Fibroblast of pulmonary artery (primary cell): ENCODE measurements around the gene RAPSN.

Experiments
- DNase-seq: peaks from one replicate; pipeline ENCODE4 v3.0.0-alpha.2; 2010; ENCODE audit warnings: low read depth
- H3K4me3 ChIP-seq: replicated peaks from 2 replicates; pipeline ENCODE4 v1.5.1; 2011; ENCODE audit warnings: low read depth, mild to moderate bottlenecking, control low read depth, low read length, moderate library complexity
- TF ChIP-seq, protein P1 (sequence below): IDR thresholded peaks from 2 replicates; pipeline ENCODE4 v1.5.1; 2011; ENCODE audit warnings: mild to moderate bottlenecking, control low read depth, low read length, inconsistent platforms; ENCODE audit errors: missing control alignments

RAPSN gene

DNA sequence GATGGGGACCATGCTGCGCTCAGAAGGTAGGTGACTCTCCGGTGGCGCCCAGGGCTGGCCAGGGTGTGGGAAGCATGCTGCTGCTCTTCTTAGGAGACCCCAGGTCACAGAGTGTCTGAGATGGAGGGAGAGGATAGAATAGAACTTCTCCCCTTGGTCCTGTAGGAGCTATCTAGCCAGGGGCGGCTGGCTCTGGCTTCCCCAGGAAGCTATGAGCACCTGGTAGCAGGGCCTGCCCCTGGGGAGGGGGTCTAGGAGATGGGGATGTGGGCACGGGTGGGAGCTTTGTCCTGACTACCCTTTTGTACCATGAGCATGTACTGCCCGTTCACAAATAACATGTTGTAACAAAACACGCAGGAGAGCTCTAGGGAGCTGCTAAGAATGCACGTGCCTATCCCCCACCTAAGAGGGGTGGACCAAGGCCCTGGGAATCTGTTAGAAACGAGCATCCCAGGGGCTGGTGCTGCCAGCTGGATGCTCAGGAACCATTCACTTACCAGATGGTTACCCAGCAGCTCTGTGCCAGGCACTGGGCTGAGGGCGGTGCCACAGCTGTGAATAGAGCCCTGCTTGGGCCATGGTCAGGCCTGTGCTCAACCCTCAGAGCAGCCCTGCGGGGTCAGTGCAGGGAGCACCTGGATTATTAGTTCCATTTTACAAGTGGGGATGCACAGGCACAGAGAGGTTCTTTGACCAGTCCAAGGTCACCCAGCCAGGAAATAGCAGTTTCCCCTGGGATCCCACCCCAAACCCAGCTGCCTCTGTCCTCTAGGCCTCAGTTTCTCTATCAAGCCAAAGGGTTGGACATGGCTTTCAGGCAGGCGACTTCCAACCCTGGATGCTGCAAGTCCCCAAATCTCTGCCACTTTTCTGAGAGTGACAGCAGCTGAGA lies 38.3 kb downstream of the RAPSN start:
- no peak for DNase-seq
- TF ChIP-seq, protein P1, sequence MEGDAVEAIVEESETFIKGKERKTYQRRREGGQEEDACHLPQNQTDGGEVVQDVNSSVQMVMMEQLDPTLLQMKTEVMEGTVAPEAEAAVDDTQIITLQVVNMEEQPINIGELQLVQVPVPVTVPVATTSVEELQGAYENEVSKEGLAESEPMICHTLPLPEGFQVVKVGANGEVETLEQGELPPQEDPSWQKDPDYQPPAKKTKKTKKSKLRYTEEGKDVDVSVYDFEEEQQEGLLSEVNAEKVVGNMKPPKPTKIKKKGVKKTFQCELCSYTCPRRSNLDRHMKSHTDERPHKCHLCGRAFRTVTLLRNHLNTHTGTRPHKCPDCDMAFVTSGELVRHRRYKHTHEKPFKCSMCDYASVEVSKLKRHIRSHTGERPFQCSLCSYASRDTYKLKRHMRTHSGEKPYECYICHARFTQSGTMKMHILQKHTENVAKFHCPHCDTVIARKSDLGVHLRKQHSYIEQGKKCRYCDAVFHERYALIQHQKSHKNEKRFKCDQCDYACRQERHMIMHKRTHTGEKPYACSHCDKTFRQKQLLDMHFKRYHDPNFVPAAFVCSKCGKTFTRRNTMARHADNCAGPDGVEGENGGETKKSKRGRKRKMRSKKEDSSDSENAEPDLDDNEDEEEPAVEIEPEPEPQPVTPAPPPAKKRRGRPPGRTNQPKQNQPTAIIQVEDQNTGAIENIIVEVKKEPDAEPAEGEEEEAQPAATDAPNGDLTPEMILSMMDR: no peak
- peak overlapping the region; percentile 86 for H3K4me3 ChIP-seq

DNA sequence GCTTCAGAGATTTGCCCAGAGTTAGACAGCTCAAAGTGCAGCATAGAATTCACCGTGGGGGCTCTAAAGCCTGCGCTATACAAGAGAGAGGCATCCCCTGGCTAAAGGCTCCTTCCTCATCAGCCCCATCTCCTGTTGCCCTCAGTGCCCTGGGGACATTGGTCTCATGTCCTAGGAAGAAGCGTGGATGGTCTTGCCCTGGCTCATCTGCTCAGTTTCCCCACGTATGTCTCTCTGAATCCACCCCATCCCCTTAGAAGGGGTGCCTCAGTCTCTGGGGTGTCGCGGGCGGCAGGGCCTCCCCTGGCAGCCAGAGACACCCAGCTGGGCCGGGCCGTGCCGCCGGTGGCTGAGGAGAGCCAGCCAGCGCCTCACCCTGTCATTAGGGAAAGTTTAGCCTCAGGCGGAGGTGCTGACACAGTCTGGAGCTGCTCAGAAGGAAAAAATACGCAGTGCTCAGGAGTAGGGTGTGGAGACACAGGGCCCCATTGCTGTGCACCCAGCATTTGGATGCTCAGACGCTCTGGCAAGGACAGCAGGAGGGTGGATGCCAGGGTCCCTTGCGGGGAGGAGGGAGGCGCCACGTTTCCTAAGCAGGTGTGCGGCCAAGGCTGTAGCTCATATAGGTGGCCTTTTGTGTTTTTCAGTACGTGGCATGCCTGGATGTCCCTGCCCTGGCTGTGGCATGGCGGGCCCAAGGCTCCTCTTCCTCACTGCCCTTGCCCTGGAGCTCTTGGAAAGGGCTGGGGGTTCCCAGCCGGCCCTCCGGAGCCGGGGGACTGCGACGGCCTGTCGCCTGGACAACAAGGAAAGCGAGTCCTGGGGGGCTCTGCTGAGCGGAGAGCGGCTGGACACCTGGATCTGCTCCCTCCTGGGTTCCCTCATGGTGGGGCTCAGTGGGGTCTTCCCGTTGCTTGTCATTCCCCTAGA lies 39.2 kb downstream of the RAPSN start:
- TF ChIP-seq, protein P1: no peak
- H3K4me3 ChIP-seq: peak overlapping the region; percentile 86
- no peak for DNase-seq

DNA sequence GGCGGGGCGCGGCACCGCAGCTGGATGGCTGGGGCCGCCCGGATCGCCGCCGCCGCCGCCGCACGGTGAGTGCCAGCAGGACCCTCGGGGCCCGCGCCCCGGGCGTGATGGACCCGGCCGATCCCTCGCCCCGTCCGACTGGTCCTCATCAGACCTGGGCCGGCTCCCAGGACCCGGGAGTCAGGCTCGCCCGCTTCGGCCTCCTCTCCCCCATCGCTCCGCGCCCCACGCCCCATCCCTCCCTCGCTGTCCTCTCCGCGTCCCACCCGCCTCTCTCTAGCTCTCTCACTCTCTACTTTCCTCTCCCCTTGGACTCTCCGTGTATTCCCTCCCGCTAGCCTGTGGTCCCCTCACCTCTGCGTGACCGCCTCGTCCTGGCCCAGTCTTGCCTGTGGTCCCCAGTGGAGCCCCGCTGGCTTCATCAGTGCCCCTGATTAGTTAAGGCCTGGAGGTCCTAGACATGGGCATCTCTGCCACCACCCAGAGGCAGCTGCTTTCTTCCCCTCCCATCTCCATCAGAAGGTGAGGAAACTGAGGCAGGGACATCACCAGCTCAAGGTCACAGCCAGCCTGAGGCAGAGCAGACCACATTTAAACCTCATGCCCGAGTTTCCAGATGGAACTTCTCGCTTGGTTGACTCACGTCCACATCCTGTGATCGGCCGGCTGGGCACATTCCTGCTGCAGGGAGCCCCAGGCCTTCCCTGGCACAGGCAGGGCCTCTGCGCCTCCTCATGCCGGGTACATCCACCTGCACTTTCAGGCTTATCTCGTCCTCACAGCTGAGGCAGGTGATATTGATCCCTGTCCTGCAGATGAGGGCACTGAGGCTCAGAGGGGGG lies 40.1 kb downstream of the RAPSN start:
- TF ChIP-seq, protein P1: no peak
- peak; percentile 84 for DNase-seq
- H3K4me3 ChIP-seq: peak overlapping the region; percentile 86

DNA sequence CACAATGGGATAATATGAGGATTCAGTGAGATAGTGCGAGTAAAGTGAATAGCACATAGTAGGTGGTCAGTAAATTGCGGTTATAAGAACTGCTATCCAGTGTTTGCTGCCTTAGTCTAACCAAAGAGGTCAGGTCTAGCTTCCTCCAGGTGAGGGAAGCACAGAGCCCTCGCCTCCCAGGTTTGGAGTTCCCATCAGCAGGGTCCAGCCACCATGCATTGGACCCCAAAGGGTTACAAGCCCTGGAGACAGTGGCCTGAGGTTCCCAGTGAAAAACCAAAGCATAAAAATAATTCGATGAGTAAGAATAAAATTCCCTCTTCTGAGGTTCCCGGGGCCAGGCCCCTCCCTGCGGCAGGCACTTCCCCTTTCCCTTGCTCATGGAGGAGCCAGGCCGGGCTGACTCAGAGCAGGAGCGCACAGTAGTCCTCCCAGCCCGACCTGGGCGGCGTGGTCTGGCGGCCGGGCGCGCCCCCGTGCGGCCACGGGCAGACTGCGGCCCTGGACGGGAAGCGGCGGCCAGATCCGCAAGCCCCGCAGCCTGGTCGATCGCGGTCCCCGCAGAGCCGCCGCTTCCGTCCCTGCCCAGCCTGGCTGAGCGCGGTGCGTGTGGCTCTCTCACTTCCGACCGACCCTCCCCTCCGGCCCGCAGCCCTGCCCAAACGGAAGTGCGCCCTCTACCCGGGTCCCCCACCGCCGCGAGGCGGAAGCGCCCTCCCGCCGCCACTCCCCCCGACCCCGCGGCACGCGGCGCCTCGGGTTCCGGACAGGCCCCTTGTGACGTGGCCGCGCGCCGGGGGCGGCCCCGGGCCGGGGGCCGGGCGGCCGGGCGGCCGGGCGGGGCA lies 41.0 kb downstream of the RAPSN start, which contains the start of gene SLC39A13:
Gene SLC39A13 (plus strand): TSS at position 845 of the 845 bp plus-strand sequence. CDS start 1,505 bp downstream, outside the sequence.
- peak within 1 kb of the TSS; percentile 86 for H3K4me3 ChIP-seq
- TF ChIP-seq, protein P1: no peak
- DNase-seq: peak; percentile 96

DNA sequence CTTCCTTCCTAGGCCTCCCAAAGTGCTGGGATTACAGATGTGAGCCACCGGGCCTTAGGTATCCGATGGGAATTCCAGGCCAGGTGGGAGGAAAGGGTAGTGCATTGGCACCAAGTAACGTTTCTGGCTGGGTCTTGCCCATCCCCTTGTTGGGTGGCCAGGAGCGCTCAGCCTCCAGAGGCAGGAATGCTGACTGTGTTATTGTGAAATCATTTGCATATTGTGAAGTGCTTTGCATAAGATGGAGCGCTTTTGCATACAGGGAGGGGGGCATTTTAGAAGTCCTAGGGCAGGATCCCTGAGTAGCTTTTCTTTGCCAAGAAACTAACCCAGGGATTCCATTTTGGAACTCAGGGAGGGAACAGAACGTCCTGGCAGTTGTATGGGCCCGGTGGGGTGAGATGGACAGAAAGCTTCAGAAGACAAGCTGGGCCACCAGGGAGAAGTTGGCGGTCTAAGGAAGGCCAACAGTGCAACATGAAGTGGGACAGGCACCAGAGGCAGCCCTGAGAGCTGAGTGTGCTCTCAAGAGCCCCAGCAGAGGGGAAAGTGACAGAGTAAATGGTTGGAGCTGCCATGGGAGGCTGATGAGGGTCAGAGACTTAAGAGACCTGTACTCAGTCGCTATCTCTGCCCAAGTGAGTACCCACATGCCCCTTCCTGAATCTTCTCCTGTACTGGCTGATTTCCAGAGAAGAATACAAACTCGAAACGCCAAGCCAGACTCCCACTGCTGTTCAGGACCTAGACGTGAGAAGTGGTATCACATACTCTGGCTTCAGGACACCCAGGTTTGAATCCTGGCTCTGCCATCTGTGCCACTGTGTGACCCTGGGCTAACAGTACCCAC lies 41.8 kb downstream of the RAPSN start:
- DNase-seq: peak; percentile 41
- peak overlapping the region; percentile 65 for H3K4me3 ChIP-seq
- TF ChIP-seq, protein P1: no peak
